ENCODE data around the gene KANSL2.
"Not testable (repeated sequence)": the region's sequence is repeated elsewhere in the genome, so short reads cannot be mapped to it uniquely, and the experiment has no call there.

The KANSL2 gene

GRCh38 chr12:48681710-48682532, at the start of gene KANSL2:
Gene KANSL2 (minus strand): TSS chr12:48682238. CDS start chr12:48681632, 606 bp downstream.
- peak; percentile 99 for DNase-seq (ENCODE audit: low spot score)

GRCh38 chr12:48728807-48729206, 46.8 kb upstream of the KANSL2 start:
- DNase-seq (ENCODE audit: low spot score): no peak

- not testable (repeated sequence) for DNase-seq (ENCODE audit: low spot score)
Observed at GRCh38 chr12:48720737-48721136, 38.7 kb upstream of the KANSL2 start.

GRCh38 chr12:48720171-48720570, 38.1 kb upstream of the KANSL2 start:
- not testable (repeated sequence) for DNase-seq (ENCODE audit: low spot score)

- DNase-seq (ENCODE audit: low spot score): not testable (repeated sequence)
Observed at GRCh38 chr12:48719002-48719401, 37.0 kb upstream of the KANSL2 start.

- peak; percentile 7 for DNase-seq (ENCODE audit: low spot score)
Observed at GRCh38 chr12:48717252-48717695, 35.2 kb upstream of the KANSL2 start.

GRCh38 chr12:48716493-48717251, 34.6 kb upstream of the KANSL2 start, which contains the start of gene CCNT1:
Gene CCNT1 (minus strand): TSS chr12:48716707. CDS start chr12:48716675, 32 bp downstream.
- peak; percentile 97 for DNase-seq (ENCODE audit: low spot score)

- no peak for DNase-seq (ENCODE audit: low spot score)
Observed at GRCh38 chr12:48716168-48716492, 34.1 kb upstream of the KANSL2 start.

- no peak for DNase-seq (ENCODE audit: low spot score)
Observed at GRCh38 chr12:48712209-48712608, 30.2 kb upstream of the KANSL2 start.

GRCh38 chr12:48698822-48699221, 16.8 kb upstream of the KANSL2 start:
- not testable (repeated sequence) for DNase-seq (ENCODE audit: low spot score)

- DNase-seq (ENCODE audit: low spot score): no peak
Observed at GRCh38 chr12:48696626-48697025, 14.6 kb upstream of the KANSL2 start.

- DNase-seq (ENCODE audit: low spot score): no peak
Observed at GRCh38 chr12:48695859-48696258, 13.8 kb upstream of the KANSL2 start.

- no peak for DNase-seq (ENCODE audit: low spot score)
Observed at GRCh38 chr12:48694038-48694437, 12.0 kb upstream of the KANSL2 start.

GRCh38 chr12:48693572-48693971, 11.5 kb upstream of the KANSL2 start:
- no peak for DNase-seq (ENCODE audit: low spot score)

GRCh38 chr12:48691826-48692487, 9.9 kb upstream of the KANSL2 start:
- no peak for DNase-seq (ENCODE audit: low spot score)

- no peak for DNase-seq (ENCODE audit: low spot score)
Observed at GRCh38 chr12:48690990-48691389, 9.0 kb upstream of the KANSL2 start.

GRCh38 chr12:48690436-48690835, 8.4 kb upstream of the KANSL2 start:
- DNase-seq (ENCODE audit: low spot score): no peak

- DNase-seq (ENCODE audit: low spot score): no peak
Observed at GRCh38 chr12:48688836-48689235, 6.8 kb upstream of the KANSL2 start.

- DNase-seq (ENCODE audit: low spot score): no peak
Observed at GRCh38 chr12:48687592-48687991, 5.6 kb upstream of the KANSL2 start.

GRCh38 chr12:48686615-48687334, 4.7 kb upstream of the KANSL2 start:
- DNase-seq (ENCODE audit: low spot score): no peak

GRCh38 chr12:48686037-48686595, 4.1 kb upstream of the KANSL2 start:
- no peak for DNase-seq (ENCODE audit: low spot score)

- no peak for DNase-seq (ENCODE audit: low spot score)
Observed at GRCh38 chr12:48683534-48683933, 1.5 kb upstream of the KANSL2 start.

Measured in globus pallidus (tissue), 1 donor.